ENCODE data around the gene TAF1B. TPM values are rescaled to one million over a fixed set of nuclear protein-coding genes. Genes with fewer than 3 reads are reported as not detected.

Gene TAF1B
- total and polyA plus RNA-seq, 2 donors (not counting 1 experiment from before 2014, with no cell fraction given): 19.5 to 32.9 TPM

GRCh38 chr2:9975328-9975727 is 132.1 kb downstream of the TAF1B start:
- DNase-seq (ENCODE audit: low read depth in 2 of 2): peak; percentile 57 to 83

GRCh38 chr2:9975805-9976447 is 132.7 kb downstream of the TAF1B start:
- peak; percentile 96 to 98 for DNase-seq (ENCODE audit: low read depth in 2 of 2)
- H3K36me3 ChIP-seq (ENCODE audit: control insufficient read depth, insufficient read depth, low read length): no peaks in the 10 kb centered on the region
- H3K4me3 ChIP-seq (replicated peaks in 1 of 4; ENCODE audit: control extremely low read depth in 1 of 4, insufficient read depth in 1 of 4, low read depth in 3 of 4, low read length in 4 of 4): no peak overlapping the region
- no peak overlapping the region for H3K9ac ChIP-seq (ENCODE audit: insufficient read depth, low read length)
- no peak for TF ChIP-seq EZH2 (IDR thresholded peaks at IDR 0.05; ENCODE audit: low read length, missing control alignments)
- TF ChIP-seq CTCF (conservative IDR thresholded peaks at IDR 0.05 in 1 of 2, IDR thresholded peaks at IDR 0.05 in 1 of 2; ENCODE audit: low read depth in 1 of 2, low read length in 2 of 2): no peak
- peaks cover 36% of the 10 kb centered on the region for H3K4me1 ChIP-seq (ENCODE audit: control insufficient read depth, extremely low read depth, insufficient read depth, low read length)
- H3K4me2 ChIP-seq (ENCODE audit: extremely low read depth, insufficient read depth, low read length): no peak overlapping the region
- H3K9me3 ChIP-seq (ENCODE audit: control insufficient read depth, insufficient read depth, low read depth, low read length): no peaks in the 10 kb centered on the region
- H4K20me1 ChIP-seq (ENCODE audit: control insufficient read depth, extremely low read depth, insufficient read depth, low read length): no peaks in the 10 kb centered on the region
- no peaks in the 10 kb centered on the region for H3K79me2 ChIP-seq (ENCODE audit: control insufficient read depth, insufficient read depth, low read length)
- no peak overlapping the region for H3K27ac ChIP-seq (ENCODE audit: insufficient read depth, low read length)
- H2AFZ ChIP-seq (ENCODE audit: low read length): no peak overlapping the region
- no peaks in the 10 kb centered on the region for H3K27me3 ChIP-seq (ENCODE audit: control insufficient read depth, insufficient read depth, low read length)

More at GRCh38 chr2:9975328-9975727, 132.1 kb downstream of the TAF1B start:
- no peaks in the 10 kb centered on the region for H4K20me1 ChIP-seq (ENCODE audit: control insufficient read depth, extremely low read depth, insufficient read depth, low read length)
- H3K4me3 ChIP-seq (replicated peaks in 1 of 4; ENCODE audit: control extremely low read depth in 1 of 4, insufficient read depth in 1 of 4, low read depth in 3 of 4, low read length in 4 of 4): no peak overlapping the region
- no peaks in the 10 kb centered on the region for H3K27me3 ChIP-seq (ENCODE audit: control insufficient read depth, insufficient read depth, low read length)
- no peak for TF ChIP-seq CTCF (conservative IDR thresholded peaks at IDR 0.05 in 1 of 2, IDR thresholded peaks at IDR 0.05 in 1 of 2; ENCODE audit: low read depth in 1 of 2, low read length in 2 of 2)
- no peak for TF ChIP-seq EZH2 (IDR thresholded peaks at IDR 0.05; ENCODE audit: low read length, missing control alignments)
- H3K4me1 ChIP-seq (ENCODE audit: control insufficient read depth, extremely low read depth, insufficient read depth, low read length): peaks cover 38% of the 10 kb centered on the region
- H3K4me2 ChIP-seq (ENCODE audit: extremely low read depth, insufficient read depth, low read length): peak overlapping the region; percentile 9
- H3K79me2 ChIP-seq (ENCODE audit: control insufficient read depth, insufficient read depth, low read length): no peaks in the 10 kb centered on the region
- no peak overlapping the region for H3K9ac ChIP-seq (ENCODE audit: insufficient read depth, low read length)
- no peak overlapping the region for H3K27ac ChIP-seq (ENCODE audit: insufficient read depth, low read length)
- no peaks in the 10 kb centered on the region for H3K9me3 ChIP-seq (ENCODE audit: control insufficient read depth, insufficient read depth, low read depth, low read length)
- no peaks in the 10 kb centered on the region for H3K36me3 ChIP-seq (ENCODE audit: control insufficient read depth, insufficient read depth, low read length)
- H2AFZ ChIP-seq (ENCODE audit: low read length): no peak overlapping the region

- H3K9me3 ChIP-seq (ENCODE audit: control insufficient read depth, insufficient read depth, low read depth, low read length): no peaks in the 10 kb centered on the region
- no peak overlapping the region for H3K9ac ChIP-seq (ENCODE audit: insufficient read depth, low read length)
- H2AFZ ChIP-seq (ENCODE audit: low read length): no peak overlapping the region
- no peak for TF ChIP-seq CTCF (conservative IDR thresholded peaks at IDR 0.05 in 1 of 2, IDR thresholded peaks at IDR 0.05 in 1 of 2; ENCODE audit: low read depth in 1 of 2, low read length in 2 of 2)
- no peak for TF ChIP-seq EZH2 (IDR thresholded peaks at IDR 0.05; ENCODE audit: low read length, missing control alignments)
- H3K27me3 ChIP-seq (ENCODE audit: control insufficient read depth, insufficient read depth, low read length): no peaks in the 10 kb centered on the region
- no peak for DNase-seq (ENCODE audit: low read depth in 2 of 2)
- H3K27ac ChIP-seq (ENCODE audit: insufficient read depth, low read length): no peak overlapping the region
- H4K20me1 ChIP-seq (ENCODE audit: control insufficient read depth, extremely low read depth, insufficient read depth, low read length): no peaks in the 10 kb centered on the region
- H3K4me1 ChIP-seq (ENCODE audit: control insufficient read depth, extremely low read depth, insufficient read depth, low read length): peaks cover 20% of the 10 kb centered on the region
- no peaks in the 10 kb centered on the region for H3K36me3 ChIP-seq (ENCODE audit: control insufficient read depth, insufficient read depth, low read length)
- H3K4me3 ChIP-seq (replicated peaks in 1 of 4; ENCODE audit: control extremely low read depth in 1 of 4, insufficient read depth in 1 of 4, low read depth in 3 of 4, low read length in 4 of 4): no peak overlapping the region
- no peaks in the 10 kb centered on the region for H3K79me2 ChIP-seq (ENCODE audit: control insufficient read depth, insufficient read depth, low read length)
- no peak overlapping the region for H3K4me2 ChIP-seq (ENCODE audit: extremely low read depth, insufficient read depth, low read length)
Measured at GRCh38 chr2:9979977-9980376, 136.7 kb downstream of the TAF1B start.
